SK-N-SH (cell line): ENCODE data around the gene RSRC2. TPM values are rescaled to one million over a fixed set of nuclear protein-coding genes. Genes with fewer than 3 reads are reported as not detected.

ENCODE experiments used
- CTCF ChIA-PET: fragments of 300-600, 350-600 bp; formaldehyde crosslinking; extraction: SDS; loops from one replicate; lab custom pipeline; 2021; lab: Yijun Ruan, JAX
- POLR2A ChIA-PET: fragments of 350-600 bp; sonication (Branson Sonifier 250); formaldehyde crosslinking; extraction: SDS; loops from one replicate; lab custom pipeline; 2020; ENCODE audit warnings: antibody characterized with exemption, inconsistent platforms; lab: Yijun Ruan, JAX
- DNase-seq: peaks from one replicate; pipeline ENCODE4 v3.0.0; 2012
- H2AFZ ChIP-seq: fragments of 200-600 bp; sonication (generic); 2 replicates; pipeline ENCODE4 v1.8.1; 2016; ENCODE audit warnings: antibody characterized with exemption, mild to moderate bottlenecking, low read depth
- H3F3A ChIP-seq: fragments of 200-600 bp; sonication (generic); replicated peaks from 2 replicates; pipeline ENCODE3; 2016; ENCODE audit warnings: antibody characterized with exemption, mild to moderate bottlenecking; ENCODE audit not compliant: insufficient read depth
- H3K27ac ChIP-seq, 2 experiments: fragments of 200-500 bp in 1 of 2; fragments of 200-600 bp in 1 of 2; sonication (Bioruptor generic) in 1 of 2; sonication (generic), shearing (Covaris generic) in 1 of 2; 2 replicates each; pipeline versions ENCODE4 v1.5.1 to v1.6.1; 2014 to 2016; ENCODE audit warnings: low read depth in 2 of 2, inconsistent platforms in 1 of 2, low read length in 1 of 2, mild to moderate bottlenecking in 1 of 2, mixed read lengths in 1 of 2
- H3K27me3 ChIP-seq: fragments of 200-600 bp; sonication (generic), shearing (Covaris generic); 2 replicates; pipeline ENCODE4 v1.6.1; 2016; ENCODE audit warnings: mixed run types; ENCODE audit not compliant: insufficient read depth
- H3K36me3 ChIP-seq, 2 experiments: fragments of 200-500 bp in 1 of 2; fragments of 200-600 bp in 1 of 2; sonication (Bioruptor generic) in 1 of 2; sonication (generic) in 1 of 2; replicated peaks in 1 of 2; 2 replicates each; pipeline versions ENCODE3 to v1.5.1; 2014 to 2016; ENCODE audit warnings: low read length in 1 of 2, mild to moderate bottlenecking in 1 of 2; ENCODE audit not compliant: insufficient read depth in 2 of 2, control insufficient read depth in 1 of 2
- H3K4me1 ChIP-seq, 2 experiments: fragments of 200-500 bp in 1 of 2; fragments of 200-600 bp in 1 of 2; sonication (Bioruptor generic) in 1 of 2; sonication (generic), shearing (Covaris generic) in 1 of 2; 2 replicates each; pipeline versions ENCODE4 v1.5.1 to v1.6.1; 2014 to 2016; ENCODE audit warnings: low read depth in 1 of 2, low read length in 1 of 2, mixed run types in 1 of 2; ENCODE audit not compliant: insufficient read depth in 2 of 2, control insufficient read depth in 1 of 2
- H3K4me2 ChIP-seq: fragments of 200-600 bp; sonication (generic), shearing (Covaris generic); 2 replicates; pipeline ENCODE4 v1.6.1; 2017; ENCODE audit warnings: mixed run types
- H3K4me3 ChIP-seq, 2 experiments: fragments of 200-500 bp in 1 of 2; fragments of 200-600 bp in 1 of 2; sonication (Bioruptor generic) in 1 of 2; sonication (generic), shearing (Covaris generic) in 1 of 2; 2 replicates each; pipeline versions ENCODE4 v1.5.1 to v1.8.1; 2014 to 2016; ENCODE audit warnings: low read depth in 2 of 2, inconsistent platforms in 1 of 2, low read length in 1 of 2, mild to moderate bottlenecking in 1 of 2, mixed read lengths in 1 of 2, moderate library complexity in 1 of 2
- H3K79me2 ChIP-seq: fragments of 200-600 bp; sonication (generic); 2 replicates; pipeline ENCODE4 v1.8.1; 2017; ENCODE audit warnings: mild to moderate bottlenecking; ENCODE audit not compliant: insufficient read depth
- H3K9ac ChIP-seq: fragments of 200-600 bp; sonication (generic); 2 replicates; pipeline ENCODE4 v1.6.1; 2017; ENCODE audit warnings: mixed run types
- H3K9me2 ChIP-seq: fragments of 200-600 bp; sonication (generic); 2 replicates; pipeline ENCODE4 v1.6.1; 2017; ENCODE audit warnings: mixed run types
- H3K9me3 ChIP-seq: fragments of 200-600 bp; sonication (generic); 2 replicates; pipeline ENCODE4 v1.6.1; 2017; ENCODE audit warnings: mixed run types, mild to moderate bottlenecking, moderate library complexity
- H4K20me1 ChIP-seq: fragments of 200-600 bp; sonication (generic); 2 replicates; pipeline ENCODE4 v1.6.1; 2017; ENCODE audit warnings: mild to moderate bottlenecking, mixed run types; ENCODE audit not compliant: insufficient read depth
- FOSL2 ChIP-seq: IDR thresholded peaks from 2 replicates; pipeline ENCODE4 v1.4.0; 2012; ENCODE audit warnings: low read depth, mild to moderate bottlenecking, moderate library complexity, borderline replicate concordance
- FOXJ3 ChIP-seq: sonication (generic); formaldehyde crosslinking; IDR thresholded peaks from 2 replicates; pipeline ENCODE4 v1.5.1; 2020; ENCODE audit warnings: mild to moderate bottlenecking, missing genetic modification reagents
- MEF2A ChIP-seq: IDR thresholded peaks from 2 replicates; pipeline ENCODE4 v1.4.0; 2012; ENCODE audit warnings: low read depth, borderline replicate concordance
- NFIC ChIP-seq: IDR thresholded peaks from 2 replicates; pipeline ENCODE4 v1.4.0; 2012; ENCODE audit warnings: borderline replicate concordance
- RFX5 ChIP-seq: IDR thresholded peaks from 2 replicates; pipeline ENCODE4 v1.6.1; 2012; ENCODE audit warnings: mild to moderate bottlenecking, improper control_type of control experiment, low read length
- SIN3A ChIP-seq: IDR thresholded peaks from 2 replicates; pipeline ENCODE4 v1.6.1; 2012; ENCODE audit warnings: low read depth, mild to moderate bottlenecking, low read length, moderate library complexity, borderline replicate concordance
- TAF1 ChIP-seq: IDR thresholded peaks from 2 replicates; pipeline ENCODE4 v1.6.1; 2012; ENCODE audit warnings: low read depth, mild to moderate bottlenecking, low read length, moderate library complexity, borderline replicate concordance
- TCF12 ChIP-seq: IDR thresholded peaks from 2 replicates; pipeline ENCODE4 v1.4.0; 2012
- WGBS: methylation state at CpG from one replicate; pipeline ENCODE4 v1.1.6; 2017; ENCODE audit warnings: low lambda C conversion rate; 5-methylcytosine and 5-hydroxymethylcytosine counted together
- polyA plus RNA-seq, 3 experiments: library from polyadenylated mRNA; depleted of rRNA; stranded (reverse); fragments of >200 nt; gene quantifications; 2 replicates each; pipeline ENCODE4 v1.2.3, GENCODE V29; 2012
- TF ChIP-seq, protein P1 (sequence below): fragments of 150-350 bp; IDR thresholded peaks from 2 replicates; pipeline ENCODE4 v1.6.1; 2017; ENCODE audit warnings: antibody characterized with exemption, low read length, low read depth, borderline replicate concordance
- TF ChIP-seq, protein P2 (sequence below): IDR thresholded peaks from 2 replicates; pipeline ENCODE4; 2012
- TF ChIP-seq, protein P3 (sequence below): IDR thresholded peaks from 2 replicates; pipeline ENCODE4 v1.4.0; 2012; ENCODE audit warnings: low read depth, borderline replicate concordance
- TF ChIP-seq, protein P4 (sequence below): IDR thresholded peaks from 2 replicates; pipeline ENCODE4 v1.4.0; 2012; ENCODE audit warnings: low read depth, borderline replicate concordance
- TF ChIP-seq, protein P5 (sequence below): IDR thresholded peaks from 2 replicates; pipeline ENCODE4 v1.4.0; 2012; ENCODE audit warnings: low read depth

Gene RSRC2
- polyA plus RNA-seq, 1 of the 3 experiments (the other 2 are of a cell fraction): 24.8 TPM

DNA sequence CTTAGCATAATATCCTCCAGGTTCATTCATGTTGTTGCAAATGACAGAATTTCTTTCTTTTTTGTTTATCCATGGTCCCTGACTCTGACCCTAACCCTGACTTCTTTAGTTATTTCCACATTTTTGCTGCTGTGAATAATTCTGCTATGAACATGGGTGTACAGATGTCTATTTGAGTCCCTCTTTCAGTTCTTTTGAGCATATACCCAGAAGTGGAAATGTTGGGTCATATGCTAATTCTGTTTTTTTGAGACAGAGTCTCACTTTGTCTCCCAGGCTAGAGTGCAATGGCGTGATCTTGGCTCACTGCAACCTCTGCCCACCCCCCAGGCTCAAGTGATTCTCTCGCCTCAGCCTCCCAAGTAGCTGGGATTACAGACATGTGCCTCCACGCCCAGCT, 33.4 kb upstream of the RSRC2 start:
- POLR2A ChIA-PET: no interaction called here

DNA sequence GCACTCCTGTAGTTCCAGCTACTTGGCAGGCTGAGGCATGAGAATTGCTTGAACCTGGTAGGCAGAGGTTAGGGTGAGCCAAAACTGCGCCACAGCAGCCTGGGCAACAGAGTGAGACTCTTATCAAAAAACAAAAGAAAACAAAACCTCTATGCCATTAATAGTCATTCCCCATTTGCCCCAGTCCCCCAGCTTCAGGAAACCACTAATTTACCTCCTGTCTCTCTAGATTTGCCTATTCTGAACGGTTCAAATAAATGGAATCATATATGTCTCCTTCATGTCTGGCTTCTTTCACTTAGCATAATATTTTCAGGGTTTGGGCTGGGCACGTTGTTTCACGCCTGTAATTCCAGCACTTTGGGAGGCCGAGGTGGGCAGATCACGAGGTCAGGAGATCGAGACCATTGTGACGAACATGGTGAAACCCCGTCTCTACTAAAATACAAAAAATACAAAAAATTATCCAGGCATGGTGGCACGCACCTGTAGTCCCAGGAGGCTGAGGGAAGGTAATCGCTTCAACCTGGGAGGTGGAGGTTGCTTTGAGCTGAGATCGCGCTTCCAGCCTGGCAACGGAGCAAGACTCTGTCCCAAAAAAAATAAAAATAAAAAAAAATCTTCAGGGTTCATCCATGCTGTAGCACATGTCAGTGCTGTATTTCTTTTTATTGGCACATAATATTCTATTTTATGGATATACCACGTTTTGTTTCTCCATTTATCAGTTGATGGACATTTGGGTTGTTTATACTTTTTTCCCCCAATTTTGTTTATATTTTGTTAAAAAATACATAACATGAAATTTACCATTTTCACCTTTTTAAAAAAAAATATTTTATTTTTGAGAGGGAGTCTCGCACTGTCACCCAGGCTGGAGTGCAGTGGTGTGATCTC, 32.3 kb upstream of the RSRC2 start:
- peaks cover 9 to 39% of the 10 kb centered on the region in 2 experiments for H3K36me3 ChIP-seq
- no peaks in the 10 kb centered on the region for H3K9me3 ChIP-seq
- H3K4me3 ChIP-seq: no peak overlapping the region
- TF ChIP-seq FOXJ3 (CRISPR knock-in tag) (no peak), NFIC (no peak), FOSL2 (no peak), TAF1 (no peak), RFX5 (no peak)
- TF ChIP-seq, all 33 proteins: peak for 0
- Histone ChIP-seq H3K27ac (no peak overlapping the region), H3K79me2 (no peaks in the 10 kb centered on the region), H3F3A (peaks cover 8% of the 10 kb centered on the region), H3K9ac (no peak overlapping the region), H4K20me1 (no peaks in the 10 kb centered on the region), H3K27me3 (no peaks in the 10 kb centered on the region), H3K4me1 (no peaks in the 10 kb centered on the region), H2AFZ (no peak overlapping the region), H3K4me2 (no peak overlapping the region), H3K9me2 (no peaks in the 10 kb centered on the region)
- CTCF ChIA-PET: no interaction called here
- 95% methylated on average over 16 of the region's 16 CpGs for WGBS
- DNase-seq: no peak
- POLR2A ChIA-PET: no interaction called here

More for the DNA sequence above, 33.4 kb upstream of the RSRC2 start:
- peaks cover 9 to 38% of the 10 kb centered on the region in 2 experiments for H3K36me3 ChIP-seq
- H3K9ac ChIP-seq: no peak overlapping the region
- WGBS: 92% methylated on average over 3 of the region's 3 CpGs
- no peaks in the 10 kb centered on the region for H3K27me3 ChIP-seq
- H3K9me3 ChIP-seq: no peaks in the 10 kb centered on the region
- H3K4me2 ChIP-seq: no peak overlapping the region
- peaks cover 8% of the 10 kb centered on the region for H3F3A ChIP-seq
- no peak overlapping the region for H3K27ac ChIP-seq
- no peaks in the 10 kb centered on the region for H3K4me1 ChIP-seq
- TF ChIP-seq TCF12: no peak
- TF ChIP-seq, all 33 proteins: peak for 0
- CTCF ChIA-PET: no interaction called here
- Histone ChIP-seq H3K79me2 (no peaks in the 10 kb centered on the region), H4K20me1 (no peaks in the 10 kb centered on the region), H3K4me3 (no peak overlapping the region), H3K9me2 (no peaks in the 10 kb centered on the region), H2AFZ (no peak overlapping the region)
- DNase-seq: no peak

DNA sequence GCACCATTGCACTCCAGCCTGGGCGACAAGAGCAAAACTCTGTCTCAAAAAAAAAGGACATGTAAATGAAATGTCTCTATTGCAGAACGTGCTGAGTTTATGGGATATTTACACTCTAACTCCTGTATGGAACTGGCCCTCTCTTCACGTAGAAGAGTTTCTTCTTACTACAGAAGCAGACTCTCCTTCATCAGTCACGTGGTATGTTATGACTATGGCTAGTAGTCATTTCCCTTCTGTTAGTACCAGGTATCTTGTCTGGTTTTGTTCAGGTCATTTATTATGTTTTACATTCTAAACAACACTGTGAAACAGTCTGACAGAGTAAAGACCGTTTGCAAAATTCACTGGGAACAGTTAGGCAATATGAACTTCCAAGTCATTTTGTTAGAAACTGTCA, 20.6 kb upstream of the RSRC2 start:
- Histone ChIP-seq H3K36me3 (peaks cover 22 to 53% of the 10 kb centered on the region in 2 experiments), H3K9ac (no peak overlapping the region), H3K27me3 (no peaks in the 10 kb centered on the region), H3K79me2 (no peaks in the 10 kb centered on the region), H3K27ac (no peak overlapping the region), H4K20me1 (no peaks in the 10 kb centered on the region), H3K4me2 (no peak overlapping the region), H3F3A (peaks cover 11% of the 10 kb centered on the region), H3K9me2 (no peaks in the 10 kb centered on the region), H2AFZ (no peak overlapping the region), H3K9me3 (no peaks in the 10 kb centered on the region), H3K4me1 (no peaks in the 10 kb centered on the region), H3K4me3 (no peak overlapping the region)
- TF ChIP-seq, protein P1, sequence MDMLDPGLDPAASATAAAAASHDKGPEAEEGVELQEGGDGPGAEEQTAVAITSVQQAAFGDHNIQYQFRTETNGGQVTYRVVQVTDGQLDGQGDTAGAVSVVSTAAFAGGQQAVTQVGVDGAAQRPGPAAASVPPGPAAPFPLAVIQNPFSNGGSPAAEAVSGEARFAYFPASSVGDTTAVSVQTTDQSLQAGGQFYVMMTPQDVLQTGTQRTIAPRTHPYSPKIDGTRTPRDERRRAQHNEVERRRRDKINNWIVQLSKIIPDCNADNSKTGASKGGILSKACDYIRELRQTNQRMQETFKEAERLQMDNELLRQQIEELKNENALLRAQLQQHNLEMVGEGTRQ: no peak
- TF ChIP-seq, protein P2, sequence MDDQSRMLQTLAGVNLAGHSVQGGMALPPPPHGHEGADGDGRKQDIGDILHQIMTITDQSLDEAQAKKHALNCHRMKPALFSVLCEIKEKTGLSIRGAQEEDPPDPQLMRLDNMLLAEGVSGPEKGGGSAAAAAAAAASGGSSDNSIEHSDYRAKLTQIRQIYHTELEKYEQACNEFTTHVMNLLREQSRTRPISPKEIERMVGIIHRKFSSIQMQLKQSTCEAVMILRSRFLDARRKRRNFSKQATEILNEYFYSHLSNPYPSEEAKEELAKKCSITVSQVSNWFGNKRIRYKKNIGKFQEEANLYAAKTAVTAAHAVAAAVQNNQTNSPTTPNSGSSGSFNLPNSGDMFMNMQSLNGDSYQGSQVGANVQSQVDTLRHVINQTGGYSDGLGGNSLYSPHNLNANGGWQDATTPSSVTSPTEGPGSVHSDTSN: no peak
- TF ChIP-seq SIN3A: no peak
- TF ChIP-seq, protein P3, sequence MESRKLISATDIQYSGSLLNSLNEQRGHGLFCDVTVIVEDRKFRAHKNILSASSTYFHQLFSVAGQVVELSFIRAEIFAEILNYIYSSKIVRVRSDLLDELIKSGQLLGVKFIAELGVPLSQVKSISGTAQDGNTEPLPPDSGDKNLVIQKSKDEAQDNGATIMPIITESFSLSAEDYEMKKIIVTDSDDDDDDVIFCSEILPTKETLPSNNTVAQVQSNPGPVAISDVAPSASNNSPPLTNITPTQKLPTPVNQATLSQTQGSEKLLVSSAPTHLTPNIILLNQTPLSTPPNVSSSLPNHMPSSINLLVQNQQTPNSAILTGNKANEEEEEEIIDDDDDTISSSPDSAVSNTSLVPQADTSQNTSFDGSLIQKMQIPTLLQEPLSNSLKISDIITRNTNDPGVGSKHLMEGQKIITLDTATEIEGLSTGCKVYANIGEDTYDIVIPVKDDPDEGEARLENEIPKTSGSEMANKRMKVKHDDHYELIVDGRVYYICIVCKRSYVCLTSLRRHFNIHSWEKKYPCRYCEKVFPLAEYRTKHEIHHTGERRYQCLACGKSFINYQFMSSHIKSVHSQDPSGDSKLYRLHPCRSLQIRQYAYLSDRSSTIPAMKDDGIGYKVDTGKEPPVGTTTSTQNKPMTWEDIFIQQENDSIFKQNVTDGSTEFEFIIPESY: no peak
- no peak for TF ChIP-seq NFIC
- TF ChIP-seq, protein P4, sequence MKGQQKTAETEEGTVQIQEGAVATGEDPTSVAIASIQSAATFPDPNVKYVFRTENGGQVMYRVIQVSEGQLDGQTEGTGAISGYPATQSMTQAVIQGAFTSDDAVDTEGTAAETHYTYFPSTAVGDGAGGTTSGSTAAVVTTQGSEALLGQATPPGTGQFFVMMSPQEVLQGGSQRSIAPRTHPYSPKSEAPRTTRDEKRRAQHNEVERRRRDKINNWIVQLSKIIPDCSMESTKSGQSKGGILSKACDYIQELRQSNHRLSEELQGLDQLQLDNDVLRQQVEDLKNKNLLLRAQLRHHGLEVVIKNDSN: no peak
- TF ChIP-seq, protein P5, sequence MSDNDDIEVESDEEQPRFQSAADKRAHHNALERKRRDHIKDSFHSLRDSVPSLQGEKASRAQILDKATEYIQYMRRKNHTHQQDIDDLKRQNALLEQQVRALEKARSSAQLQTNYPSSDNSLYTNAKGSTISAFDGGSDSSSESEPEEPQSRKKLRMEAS: no peak
- TF ChIP-seq MEF2A: no peak
- ChIA-PET POLR2A (no interaction called here), CTCF (no interaction called here)
- WGBS: 83% methylated on average over 5 of the region's 5 CpGs
- no peak for DNase-seq
